ENCODE data around the gene EFL1. TPM values are rescaled to one million over a fixed set of nuclear protein-coding genes. Genes with fewer than 3 reads are reported as not detected.
A peak's percentile ranks its signal among the peaks of the same experiment; 100 is the strongest.

EFL1 gene
- polyA plus RNA-seq, 3 donors from 2014 or later: 9.4 to 22.5 (median 15.3) TPM

- Mint-ChIP-seq H3K4me1 (no peaks in the 10 kb centered on the region), H3K4me3 (no peak overlapping the region), H3K36me3 (peaks cover 0 to 8% (median 0%) of the 10 kb centered on the region in 3 donors), H3K27ac (no peak overlapping the region), H3K27me3 (ENCODE audit: low read depth in 3 of 3) (no peaks in the 10 kb centered on the region), H3K9me3 (no peaks in the 10 kb centered on the region)
- no peak for DNase-seq
Measured at GRCh38 chr15:82181371-82181770, 81.2 kb downstream of the EFL1 start.

DNA sequence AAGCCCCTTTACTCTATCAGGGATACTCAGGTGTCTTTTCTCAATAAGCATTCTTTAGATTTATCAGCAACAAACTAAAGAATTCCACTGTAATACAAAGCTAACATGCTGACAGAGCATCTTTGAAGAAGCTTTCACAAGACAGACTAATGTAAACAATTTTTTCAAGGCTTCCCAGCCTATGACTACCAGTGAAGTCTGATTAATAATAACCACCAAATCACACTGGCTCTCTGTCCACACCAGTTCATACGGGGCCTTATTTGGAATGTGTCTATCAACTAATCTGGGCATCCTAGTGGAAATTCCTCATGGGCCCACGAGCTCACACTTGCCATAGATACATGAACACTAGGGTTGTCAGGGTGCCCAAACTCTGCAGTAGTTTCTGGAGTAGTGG, 84.5 kb downstream of the EFL1 start:
- Mint-ChIP-seq H3K27ac (peak overlapping the region in 1 of 6 donors; percentile 46), H3K36me3 (peaks cover 0 to 5% (median 0%) of the 10 kb centered on the region in 3 donors), H3K4me3 (no peak overlapping the region), H3K4me1 (no peaks in the 10 kb centered on the region), H3K9me3 (no peaks in the 10 kb centered on the region), H3K27me3 (ENCODE audit: low read depth in 3 of 3) (no peaks in the 10 kb centered on the region)
- no peak for DNase-seq

GRCh38 chr15:82177291-82178010, 85.1 kb downstream of the EFL1 start:
- Mint-ChIP-seq H3K4me3 (no peak overlapping the region), H3K4me1 (no peaks in the 10 kb centered on the region), H3K27me3 (ENCODE audit: low read depth in 3 of 3) (no peaks in the 10 kb centered on the region), H3K27ac (no peak overlapping the region), H3K36me3 (peaks cover 0 to 5% (median 0%) of the 10 kb centered on the region in 3 donors), H3K9me3 (no peaks in the 10 kb centered on the region)
- DNase-seq: no peak

GRCh38 chr15:82176542-82176941, 86.0 kb downstream of the EFL1 start:
- Mint-ChIP-seq H3K4me3 (no peak overlapping the region), H3K36me3 (peaks cover 0 to 3% (median 0%) of the 10 kb centered on the region in 3 donors)

DNA sequence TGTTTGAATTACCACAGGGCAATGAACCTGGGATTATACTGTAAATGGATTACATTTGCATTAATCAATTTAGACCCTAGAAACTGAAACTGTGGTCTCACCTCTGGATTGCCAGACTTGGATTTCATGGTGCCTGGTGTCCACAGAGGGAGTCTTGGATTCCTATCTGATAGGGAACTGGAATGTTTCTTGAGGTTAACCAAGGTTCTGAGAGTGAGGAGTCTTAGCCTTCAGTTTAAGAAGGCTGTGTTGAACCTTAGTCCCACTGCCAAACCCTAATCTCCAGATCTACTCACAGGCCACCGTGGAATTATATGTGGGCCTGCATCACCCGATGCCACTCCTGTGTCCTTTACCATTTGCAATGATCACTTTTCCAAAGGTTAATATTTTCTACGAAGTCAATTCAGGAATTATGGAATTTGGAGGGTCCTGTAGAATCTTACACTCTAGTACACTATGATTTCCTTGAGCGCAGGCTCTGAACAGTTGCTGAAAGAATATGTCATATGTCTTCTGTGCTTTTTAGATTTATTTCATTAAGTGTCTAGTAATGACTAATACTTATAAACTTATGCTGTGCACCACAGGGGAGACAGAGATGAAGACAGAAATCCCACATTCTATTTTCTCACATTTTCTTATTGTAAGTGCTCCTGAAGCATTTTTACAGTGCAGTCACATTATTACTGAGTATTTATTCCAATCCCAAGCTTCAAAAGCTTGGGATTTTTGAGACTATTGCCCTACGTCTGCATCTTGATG, 87.9 kb downstream of the EFL1 start:
- Mint-ChIP-seq H3K9me3 (no peaks in the 10 kb centered on the region), H3K4me1 (no peaks in the 10 kb centered on the region), H3K4me3 (no peak overlapping the region), H3K27me3 (ENCODE audit: low read depth in 3 of 3) (no peaks in the 10 kb centered on the region), H3K36me3 (peaks cover 2% of the 10 kb centered on the region in 3 donors), H3K27ac (no peak overlapping the region)
- DNase-seq: no peak

More at GRCh38 chr15:82176542-82176941, 86.0 kb downstream of the EFL1 start:
- Mint-ChIP-seq H3K9me3 (no peaks in the 10 kb centered on the region), H3K27ac (no peak overlapping the region), H3K4me1 (no peaks in the 10 kb centered on the region), H3K27me3 (ENCODE audit: low read depth in 3 of 3) (no peaks in the 10 kb centered on the region)
- no peak for DNase-seq

DNA sequence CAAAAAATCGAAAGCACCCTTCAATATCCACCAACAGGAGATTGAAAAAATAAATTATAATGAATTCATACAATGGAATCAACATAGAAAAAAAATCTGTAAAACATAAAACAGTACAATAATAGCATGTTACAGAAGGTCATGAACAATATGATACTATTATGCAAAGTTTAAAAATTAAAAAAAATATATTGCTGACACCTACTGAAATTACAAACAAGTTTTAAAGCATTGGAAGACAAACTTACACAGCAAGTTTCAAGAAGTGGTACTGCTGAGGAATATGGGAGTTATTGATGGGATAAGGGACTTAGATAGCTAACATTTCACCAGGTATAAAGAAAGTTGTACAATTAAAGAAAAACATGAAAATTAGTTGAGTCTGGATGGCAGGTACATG, 89.4 kb downstream of the EFL1 start:
- DNase-seq: no peak

DNA sequence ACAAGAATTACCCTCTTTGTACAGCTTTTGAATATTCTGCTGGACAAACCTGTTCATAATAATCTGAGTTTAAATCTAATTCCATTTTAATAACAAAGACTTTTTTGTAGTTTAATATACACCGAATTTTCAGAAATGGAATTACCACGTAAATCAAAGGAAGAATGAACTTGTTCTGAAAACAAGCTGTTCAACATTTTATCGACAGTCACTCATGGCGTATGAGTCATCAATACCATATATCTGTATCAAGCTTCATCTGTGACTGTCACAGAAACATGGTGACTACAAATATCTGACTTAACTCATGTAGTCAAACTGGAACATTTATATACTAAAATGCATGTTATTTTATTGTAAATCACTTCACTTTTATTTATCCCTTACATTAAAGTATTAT, 90.0 kb downstream of the EFL1 start:
- DNase-seq: no peak
- H3K4me1 Mint-ChIP-seq: no peaks in the 10 kb centered on the region
- no peaks in the 10 kb centered on the region for H3K9me3 Mint-ChIP-seq
- peaks cover 4 to 10% (median 10%) of the 10 kb centered on the region in 3 donors for H3K36me3 Mint-ChIP-seq
- H3K27me3 Mint-ChIP-seq (ENCODE audit: low read depth in 3 of 3): peaks cover 0 to 1% (median 0%) of the 10 kb centered on the region in 3 donors
- no peak overlapping the region for H3K27ac Mint-ChIP-seq
- H3K4me3 Mint-ChIP-seq: no peak overlapping the region

More for the DNA sequence above, 89.4 kb downstream of the EFL1 start:
- Mint-ChIP-seq H3K27ac (no peak overlapping the region), H3K27me3 (ENCODE audit: low read depth in 3 of 3) (peaks cover 0 to 1% (median 0%) of the 10 kb centered on the region in 3 donors), H3K9me3 (no peaks in the 10 kb centered on the region), H3K4me3 (no peak overlapping the region), H3K4me1 (no peaks in the 10 kb centered on the region), H3K36me3 (peaks cover 4 to 10% (median 10%) of the 10 kb centered on the region in 3 donors)

DNA sequence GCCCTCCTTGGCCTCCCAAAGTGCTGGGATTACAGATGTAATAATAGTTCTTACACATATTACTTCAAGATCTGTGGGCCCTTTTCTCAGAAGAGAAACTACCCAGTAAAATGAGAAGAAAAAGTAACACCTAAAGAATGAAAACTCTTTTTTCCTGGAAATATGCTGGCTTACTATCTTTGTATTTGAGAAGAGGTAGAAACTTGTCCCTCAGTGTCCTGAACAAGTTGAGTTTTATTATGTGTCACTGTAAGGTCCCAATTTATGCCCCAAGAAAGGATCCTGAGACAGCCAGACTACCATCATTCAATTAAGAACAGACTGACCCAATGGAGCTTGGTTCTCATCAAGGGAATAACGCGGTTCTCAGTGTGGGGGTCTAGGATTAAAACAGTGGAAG, 93.8 kb downstream of the EFL1 start:
- no peak for DNase-seq
- H3K27ac Mint-ChIP-seq: no peak overlapping the region
- H3K27me3 Mint-ChIP-seq (ENCODE audit: low read depth in 3 of 3): peaks cover 0 to 1% (median 0%) of the 10 kb centered on the region in 3 donors
- H3K4me3 Mint-ChIP-seq: no peak overlapping the region
- peaks cover 4 to 10% (median 10%) of the 10 kb centered on the region in 3 donors for H3K36me3 Mint-ChIP-seq
- no peaks in the 10 kb centered on the region for H3K9me3 Mint-ChIP-seq
- H3K4me1 Mint-ChIP-seq: peaks cover 5 to 9% of the 10 kb centered on the region in 2 donors

GRCh38 chr15:82168296-82168695, 94.2 kb downstream of the EFL1 start:
- H3K27ac Mint-ChIP-seq: no peak overlapping the region
- H3K4me1 Mint-ChIP-seq: peaks cover 5 to 9% of the 10 kb centered on the region in 2 donors
- H3K36me3 Mint-ChIP-seq: peaks cover 4 to 10% (median 10%) of the 10 kb centered on the region in 3 donors
- no peaks in the 10 kb centered on the region for H3K9me3 Mint-ChIP-seq
- no peak for DNase-seq
- H3K4me3 Mint-ChIP-seq: no peak overlapping the region
- peaks cover 0 to 1% (median 0%) of the 10 kb centered on the region in 3 donors for H3K27me3 Mint-ChIP-seq (ENCODE audit: low read depth in 3 of 3)

DNA sequence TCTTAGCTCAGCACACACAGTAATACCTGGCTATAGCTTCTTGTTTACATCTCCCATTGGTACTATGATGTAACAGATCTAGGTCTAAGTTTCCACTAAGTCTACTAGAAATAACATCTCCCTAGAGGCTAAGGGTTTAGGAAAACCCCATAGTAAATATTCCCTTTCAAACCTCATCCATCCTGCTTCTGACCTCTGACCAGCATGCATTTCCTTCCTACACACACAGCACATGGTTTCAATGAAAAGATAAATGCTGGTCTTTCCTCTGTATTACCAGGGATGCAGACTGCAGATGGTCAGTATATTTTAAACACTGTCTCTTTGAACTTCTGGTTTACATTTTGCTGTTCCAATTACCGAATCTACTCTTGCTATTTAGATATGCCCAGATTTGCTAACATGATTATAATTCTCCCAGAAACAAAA, 96.6 kb downstream of the EFL1 start:
- DNase-seq: no peak
- peaks cover 0 to 1% (median 0%) of the 10 kb centered on the region in 3 donors for H3K27me3 Mint-ChIP-seq (ENCODE audit: low read depth in 3 of 3)
- no peak overlapping the region for H3K27ac Mint-ChIP-seq
- H3K4me1 Mint-ChIP-seq: peaks cover 5 to 9% of the 10 kb centered on the region in 2 donors
- peaks cover 18 to 30% (median 20%) of the 10 kb centered on the region in 3 donors for H3K36me3 Mint-ChIP-seq
- H3K4me3 Mint-ChIP-seq: no peak overlapping the region
- H3K9me3 Mint-ChIP-seq: no peaks in the 10 kb centered on the region

DNA sequence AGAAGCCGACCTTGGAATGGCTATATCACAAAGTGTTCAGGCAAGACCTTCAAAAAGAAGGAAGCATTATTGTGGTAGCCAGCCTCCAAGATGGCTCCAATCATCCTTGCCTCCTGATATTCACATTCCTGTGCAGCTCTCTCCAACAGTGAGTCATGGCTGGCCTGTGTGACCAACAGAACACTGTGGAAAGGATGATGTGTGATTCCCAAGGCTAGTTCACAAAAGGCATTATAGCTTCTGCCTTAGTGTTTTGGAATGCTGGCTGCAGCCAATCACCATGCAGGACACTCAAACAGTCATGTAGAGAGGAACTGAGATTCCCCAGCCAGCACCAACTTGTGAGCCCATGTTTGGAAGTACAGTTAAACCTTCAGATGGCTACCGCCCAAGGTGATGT, 102.6 kb downstream of the EFL1 start:
- H3K27me3 Mint-ChIP-seq (ENCODE audit: low read depth in 3 of 3): peaks cover 0 to 2% (median 0%) of the 10 kb centered on the region in 3 donors
- H3K36me3 Mint-ChIP-seq: peaks cover 22 to 44% (median 24%) of the 10 kb centered on the region in 3 donors
- no peak overlapping the region for H3K4me3 Mint-ChIP-seq
- no peak overlapping the region for H3K27ac Mint-ChIP-seq
- no peaks in the 10 kb centered on the region for H3K4me1 Mint-ChIP-seq
- no peak for DNase-seq
- no peaks in the 10 kb centered on the region for H3K9me3 Mint-ChIP-seq

GRCh38 chr15:82158811-82159210, 103.7 kb downstream of the EFL1 start:
- DNase-seq: no peak
- peaks cover 22 to 47% (median 24%) of the 10 kb centered on the region in 3 donors for H3K36me3 Mint-ChIP-seq
- H3K4me3 Mint-ChIP-seq: no peak overlapping the region
- H3K4me1 Mint-ChIP-seq: no peaks in the 10 kb centered on the region
- H3K9me3 Mint-ChIP-seq: no peaks in the 10 kb centered on the region
- H3K27me3 Mint-ChIP-seq (ENCODE audit: low read depth in 3 of 3): peaks cover 0 to 2% (median 0%) of the 10 kb centered on the region in 3 donors
- no peak overlapping the region for H3K27ac Mint-ChIP-seq

DNA sequence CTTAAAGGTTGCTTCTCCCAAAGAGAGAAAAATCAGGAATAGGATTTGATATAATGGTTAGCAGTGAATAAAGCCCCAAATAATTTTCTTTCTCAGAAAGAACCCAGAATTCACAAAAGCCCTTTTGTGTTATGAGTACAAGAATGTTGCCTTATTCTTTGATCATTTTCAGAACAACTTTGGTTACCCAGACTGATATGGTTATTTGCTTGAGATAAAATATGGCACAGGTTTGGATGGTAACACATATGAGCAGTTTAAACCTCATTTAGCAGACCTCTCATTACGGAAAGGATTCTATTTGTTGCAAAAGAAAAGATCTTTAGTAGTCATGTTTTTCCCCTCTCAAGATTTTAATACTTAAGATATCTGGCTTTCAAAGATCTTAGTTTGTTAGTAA, 111.9 kb downstream of the EFL1 start:
- Mint-ChIP-seq H3K9me3 (no peaks in the 10 kb centered on the region), H3K27ac (no peak overlapping the region), H3K4me1 (no peaks in the 10 kb centered on the region), H3K4me3 (no peak overlapping the region), H3K36me3 (peaks cover 12 to 37% (median 23%) of the 10 kb centered on the region in 3 donors), H3K27me3 (ENCODE audit: low read depth in 3 of 3) (peaks cover 0 to 2% (median 0%) of the 10 kb centered on the region in 3 donors)
- DNase-seq: no peak

DNA sequence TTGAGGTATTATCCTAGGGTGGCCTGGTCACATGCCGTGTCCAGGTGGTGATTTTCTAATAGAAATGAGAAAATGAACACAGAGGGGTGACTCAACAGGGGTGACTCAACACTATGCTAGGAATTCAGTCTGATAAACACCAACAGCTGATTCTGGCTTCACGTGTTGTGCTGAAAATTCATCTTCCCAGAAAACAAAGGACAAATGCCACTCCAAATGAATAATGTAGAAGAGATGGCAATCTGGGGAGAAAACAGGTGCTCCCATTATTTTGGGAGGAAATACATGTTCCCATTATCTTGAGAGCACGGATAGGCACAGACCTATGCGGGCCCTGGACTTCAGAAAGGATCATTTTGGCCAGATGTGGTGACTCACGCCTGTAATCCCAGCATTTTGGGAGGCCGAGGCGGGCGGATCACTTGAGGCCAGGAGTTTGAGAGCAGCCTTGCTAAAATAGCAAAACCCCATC, 115.5 kb downstream of the EFL1 start:
- H3K4me3 Mint-ChIP-seq: no peak overlapping the region
- H3K9me3 Mint-ChIP-seq: no peaks in the 10 kb centered on the region
- H3K27me3 Mint-ChIP-seq (ENCODE audit: low read depth in 3 of 3): peaks cover 0 to 5% (median 0%) of the 10 kb centered on the region in 3 donors
- no peak for DNase-seq
- peaks cover 12 to 29% (median 23%) of the 10 kb centered on the region in 3 donors for H3K36me3 Mint-ChIP-seq
- H3K4me1 Mint-ChIP-seq: no peaks in the 10 kb centered on the region
- H3K27ac Mint-ChIP-seq: no peak overlapping the region
